ENCODE measurements around the gene MAPKAP1. TPM values are rescaled to one million over a fixed set of nuclear protein-coding genes. Genes with fewer than 3 reads are reported as not detected.

MAPKAP1 gene
- total RNA-seq, 4 donors from 2014 or later, result 57.6 to 70.2 (median 68.7) TPM

GRCh38 chr9:125428060-125428901, 278.7 kb downstream of the MAPKAP1 start:
- Histone ChIP-seq H3K4me3 (no peak overlapping the region), H3K36me3 (no peaks in the 10 kb centered on the region), H3K9me3 (no peaks in the 10 kb centered on the region), H3K27ac (no peak overlapping the region), H3K4me1 (peaks cover 2% of the 10 kb centered on the region), H3K27me3 (no peaks in the 10 kb centered on the region)
- no peak for DNase-seq (ENCODE audit: low spot score in 2 of 2)
- 75% methylated on average over 6 of the region's 10 CpGs for WGBS
- no peak for TF ChIP-seq POLR2AphosphoS5 (IDR thresholded peaks at IDR 0.05)
- TF ChIP-seq, protein P1, sequence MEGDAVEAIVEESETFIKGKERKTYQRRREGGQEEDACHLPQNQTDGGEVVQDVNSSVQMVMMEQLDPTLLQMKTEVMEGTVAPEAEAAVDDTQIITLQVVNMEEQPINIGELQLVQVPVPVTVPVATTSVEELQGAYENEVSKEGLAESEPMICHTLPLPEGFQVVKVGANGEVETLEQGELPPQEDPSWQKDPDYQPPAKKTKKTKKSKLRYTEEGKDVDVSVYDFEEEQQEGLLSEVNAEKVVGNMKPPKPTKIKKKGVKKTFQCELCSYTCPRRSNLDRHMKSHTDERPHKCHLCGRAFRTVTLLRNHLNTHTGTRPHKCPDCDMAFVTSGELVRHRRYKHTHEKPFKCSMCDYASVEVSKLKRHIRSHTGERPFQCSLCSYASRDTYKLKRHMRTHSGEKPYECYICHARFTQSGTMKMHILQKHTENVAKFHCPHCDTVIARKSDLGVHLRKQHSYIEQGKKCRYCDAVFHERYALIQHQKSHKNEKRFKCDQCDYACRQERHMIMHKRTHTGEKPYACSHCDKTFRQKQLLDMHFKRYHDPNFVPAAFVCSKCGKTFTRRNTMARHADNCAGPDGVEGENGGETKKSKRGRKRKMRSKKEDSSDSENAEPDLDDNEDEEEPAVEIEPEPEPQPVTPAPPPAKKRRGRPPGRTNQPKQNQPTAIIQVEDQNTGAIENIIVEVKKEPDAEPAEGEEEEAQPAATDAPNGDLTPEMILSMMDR (IDR thresholded peaks at IDR 0.05), result peak in 1 of 2 donors; percentile 9
- TF ChIP-seq POLR2A (IDR thresholded peaks at IDR 0.05), result no peak
- TF ChIP-seq EP300 (IDR thresholded peaks at IDR 0.05), result no peak

DNA sequence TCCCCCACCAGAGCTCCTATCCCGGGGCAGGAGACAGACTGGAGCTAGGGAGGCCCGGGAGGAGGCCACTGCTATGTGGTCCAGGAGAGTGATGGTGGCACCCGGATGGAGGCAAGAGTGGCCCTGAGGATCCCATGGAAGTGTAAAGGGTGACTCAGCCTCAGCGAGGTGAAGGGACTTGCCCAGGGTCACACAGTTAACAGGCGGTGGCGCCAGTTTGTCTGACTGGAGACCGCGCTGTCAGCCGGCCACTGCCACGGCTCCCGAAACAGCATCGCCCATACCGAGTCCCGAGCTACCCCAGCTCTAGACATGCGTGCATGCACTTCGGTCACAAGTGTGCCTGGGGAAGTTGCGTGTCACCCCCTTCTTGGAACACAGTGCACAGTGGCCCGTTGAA, 279.5 kb downstream of the MAPKAP1 start:
- WGBS, result 96% methylated on average over 18 of the region's 18 CpGs
- no peak for TF ChIP-seq POLR2A (IDR thresholded peaks at IDR 0.05)
- no peak for TF ChIP-seq EP300 (IDR thresholded peaks at IDR 0.05)
- TF ChIP-seq POLR2AphosphoS5 (IDR thresholded peaks at IDR 0.05), result no peak
- TF ChIP-seq, protein P1 (IDR thresholded peaks at IDR 0.05), result no peak
- H3K36me3 ChIP-seq, result no peaks in the 10 kb centered on the region
- H3K4me3 ChIP-seq, result no peak overlapping the region
- no peaks in the 10 kb centered on the region for H3K9me3 ChIP-seq
- no peak for DNase-seq (ENCODE audit: low spot score in 2 of 2)
- H3K27me3 ChIP-seq, result no peaks in the 10 kb centered on the region
- H3K4me1 ChIP-seq, result peaks cover 2% of the 10 kb centered on the region
- no peak overlapping the region for H3K27ac ChIP-seq

- no peak for DNase-seq (ENCODE audit: low spot score in 2 of 2)
- no peaks in the 10 kb centered on the region for H3K9me3 ChIP-seq
- TF ChIP-seq EP300 (IDR thresholded peaks at IDR 0.05), result no peak
- no peak for TF ChIP-seq POLR2AphosphoS5 (IDR thresholded peaks at IDR 0.05)
- TF ChIP-seq, protein P1 (IDR thresholded peaks at IDR 0.05), result no peak
- TF ChIP-seq POLR2A (IDR thresholded peaks at IDR 0.05), result no peak
- no peak overlapping the region for H3K27ac ChIP-seq
- H3K4me1 ChIP-seq, result peaks cover 2% of the 10 kb centered on the region
- H3K36me3 ChIP-seq, result no peaks in the 10 kb centered on the region
- no peaks in the 10 kb centered on the region for H3K27me3 ChIP-seq
- WGBS, result 87% methylated on average over 17 of the region's 17 CpGs
- H3K4me3 ChIP-seq, result no peak overlapping the region
Measured at GRCh38 chr9:125426926-125427325, 280.1 kb downstream of the MAPKAP1 start.

DNA sequence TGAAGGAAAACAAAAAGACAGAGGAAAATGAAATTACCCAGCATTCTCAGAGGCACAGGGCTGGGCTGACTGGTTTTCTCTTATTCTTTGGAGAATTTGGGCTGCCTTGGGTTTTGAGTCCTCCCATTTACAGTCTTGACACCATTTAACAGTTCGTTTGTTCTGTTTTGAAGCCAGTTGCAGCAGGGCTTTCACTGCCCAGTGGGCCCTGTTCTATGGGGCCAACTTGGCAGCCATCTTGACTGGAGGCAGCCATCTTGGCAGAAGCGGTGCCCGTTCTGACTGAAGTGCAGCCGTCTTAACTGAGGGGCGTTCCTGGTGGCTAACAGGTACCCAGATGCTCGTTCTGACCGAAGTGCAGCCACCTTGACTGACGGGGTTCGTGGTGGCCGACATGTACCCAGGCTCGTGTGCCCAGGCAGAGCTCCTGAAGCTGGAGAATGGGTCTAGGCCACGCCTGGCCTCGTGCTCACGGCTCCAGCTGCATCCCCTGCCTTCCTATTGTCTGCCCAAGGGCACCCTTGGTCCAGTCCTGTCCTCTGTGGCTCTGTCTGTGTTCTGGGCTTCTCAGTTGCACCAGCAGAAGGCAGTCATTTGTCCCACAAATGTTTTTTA, 281.0 kb downstream of the MAPKAP1 start:
- Histone ChIP-seq H3K27me3 (no peaks in the 10 kb centered on the region), H3K36me3 (no peaks in the 10 kb centered on the region), H3K4me3 (no peak overlapping the region), H3K9me3 (no peaks in the 10 kb centered on the region), H3K27ac (no peak overlapping the region), H3K4me1 (peaks cover 2% of the 10 kb centered on the region)
- DNase-seq (ENCODE audit: low spot score in 2 of 2), result no peak
- TF ChIP-seq EP300 (IDR thresholded peaks at IDR 0.05) (no peak), POLR2AphosphoS5 (IDR thresholded peaks at IDR 0.05) (no peak), POLR2A (IDR thresholded peaks at IDR 0.05) (no peak)
- TF ChIP-seq, protein P1 (IDR thresholded peaks at IDR 0.05), result no peak
- WGBS, result 96% methylated on average over 11 of the region's 14 CpGs

Data from suprapubic skin (tissue), 4 donors.